GM19395 (cell line): ENCODE measurements around the gene BRD8.
A peak's percentile ranks its signal among the peaks of the same experiment; 100 is the strongest.
"Not testable (repeated sequence)": the region's sequence is repeated elsewhere in the genome, so short reads cannot be mapped to it uniquely, and the experiment has no call there.

ENCODE experiments used
- ATAC-seq: cut with Tn5 transposase; IDR thresholded peaks from one replicate; pipeline ENCODE4 v1.9.1; 2021; ENCODE audit warnings: mild to moderate bottlenecking, moderate library complexity; ENCODE audit not compliant: unreplicated experiment

The BRD8 gene

GRCh38 chr5:138178516-138179276, at the start of gene BRD8, which contains the start of gene KIF20A:
Gene BRD8, minus strand, starts transcription at chr5:138178630. Its CDS starts 16 bp downstream, at chr5:138178614.
Gene KIF20A, plus strand, starts transcription at chr5:138179112. Its CDS starts 569 bp downstream, at chr5:138179681.
- ATAC-seq = peak; percentile 85

- no peak for ATAC-seq
Observed at GRCh38 chr5:138226910-138227309, 48.5 kb upstream of the BRD8 start.

GRCh38 chr5:138224712-138225111, 46.3 kb upstream of the BRD8 start:
- ATAC-seq = no peak

GRCh38 chr5:138223532-138223931, 45.1 kb upstream of the BRD8 start:
- no peak for ATAC-seq

GRCh38 chr5:138216799-138217198, 38.4 kb upstream of the BRD8 start:
- ATAC-seq = no peak

- peak; percentile 98 for ATAC-seq
Observed at GRCh38 chr5:138213161-138214029, 35.0 kb upstream of the BRD8 start, which contains the start of gene CDC23. Gene CDC23, minus strand, starts transcription at chr5:138213323. Its CDS starts 11 bp downstream, at chr5:138213312.

GRCh38 chr5:138212828-138213160, 34.4 kb upstream of the BRD8 start:
- peak; percentile 24 for ATAC-seq

- no peak for ATAC-seq
Observed at GRCh38 chr5:138210985-138211384, 32.6 kb upstream of the BRD8 start.

- not testable (repeated sequence) for ATAC-seq
Observed at GRCh38 chr5:138193859-138194258, 15.4 kb upstream of the BRD8 start.

GRCh38 chr5:138192826-138193225, 14.4 kb upstream of the BRD8 start:
- ATAC-seq = no peak

- ATAC-seq = no peak
Observed at GRCh38 chr5:138188626-138189025, 10.2 kb upstream of the BRD8 start.

GRCh38 chr5:138186002-138186447, 7.6 kb upstream of the BRD8 start:
- ATAC-seq = peak; percentile 88

- ATAC-seq = no peak
Observed at GRCh38 chr5:138182808-138183207, 4.4 kb upstream of the BRD8 start.

- ATAC-seq = no peak
Observed at GRCh38 chr5:138180841-138181240, 2.4 kb upstream of the BRD8 start.

GRCh38 chr5:138180183-138180782, 1.9 kb upstream of the BRD8 start:
- no peak for ATAC-seq

GRCh38 chr5:138179277-138179857, 937 bp upstream of the BRD8 start:
- ATAC-seq = no peak

GRCh38 chr5:138177941-138178515, 402 bp downstream of the BRD8 start:
- no peak for ATAC-seq

GRCh38 chr5:138170299-138170698, 8.1 kb downstream of the BRD8 start:
- ATAC-seq = no peak

- no peak for ATAC-seq
Observed at GRCh38 chr5:138169124-138169523, 9.3 kb downstream of the BRD8 start.

- ATAC-seq = no peak
Observed at GRCh38 chr5:138163721-138164120, 14.7 kb downstream of the BRD8 start.

GRCh38 chr5:138160706-138161105, 17.7 kb downstream of the BRD8 start:
- ATAC-seq = no peak
